KBM-7 (cell line): ENCODE results near the gene CHID1.

ENCODE experiments used
- DNase-seq: peaks from one replicate; pipeline ENCODE4 v3.0.0-alpha.2; 2015
- in situ Hi-C: fragments of 300-500 bp; cut with MboI; formaldehyde crosslinking; loops from 2 replicates; pipeline ENCODE4 v1.14.3; 2020; ENCODE audit warnings: low sequenced_read_pairs, low pct_unique_long_range_greater_than_20kb, mixed read lengths

Gene CHID1

GRCh38 chr11:910589-911030 is at the start of gene CHID1:
Gene CHID1, minus strand, starts transcription at chr11:910810. Its CDS starts 5,994 bp downstream, at chr11:904816.
- in situ Hi-C loops = no loop called here
- DNase-seq = peak; percentile 92

GRCh38 chr11:959608-960007 is 49.0 kb upstream of the CHID1 start:
- in situ Hi-C loops = no loop called here
- no peak for DNase-seq

- no peak for DNase-seq
- in situ Hi-C loops = no loop called here
These were observed 48.4 kb upstream of the CHID1 start for GRCh38 chr11:959027-959426.

GRCh38 chr11:958101-958500 is 47.5 kb upstream of the CHID1 start:
- in situ Hi-C loops = no loop called here
- no peak for DNase-seq

- in situ Hi-C loops = no loop called here
- DNase-seq = no peak
These were observed 46.8 kb upstream of the CHID1 start for GRCh38 chr11:957212-957920.

- in situ Hi-C loops = no loop called here
- no peak for DNase-seq
These were observed 44.8 kb upstream of the CHID1 start for GRCh38 chr11:955154-956063.

GRCh38 chr11:954392-955153 is 44.0 kb upstream of the CHID1 start:
- in situ Hi-C loops = no loop called here
- peak; percentile 42 for DNase-seq

GRCh38 chr11:953512-953911 is 42.9 kb upstream of the CHID1 start:
- in situ Hi-C loops = no loop called here
- no peak for DNase-seq

- in situ Hi-C loops = no loop called here
- DNase-seq = no peak
These were observed 42.1 kb upstream of the CHID1 start for GRCh38 chr11:952406-953385.

- in situ Hi-C loops = no loop called here
- no peak for DNase-seq
These were observed 40.9 kb upstream of the CHID1 start for GRCh38 chr11:951507-951906.

GRCh38 chr11:947744-948143 is 37.1 kb upstream of the CHID1 start:
- in situ Hi-C loops = no loop called here
- no peak for DNase-seq

- in situ Hi-C loops = no loop called here
- DNase-seq = peak; percentile 34
These were observed 35.4 kb upstream of the CHID1 start for GRCh38 chr11:945986-946385.

- in situ Hi-C loops = no loop called here
- no peak for DNase-seq
These were observed 34.3 kb upstream of the CHID1 start for GRCh38 chr11:944711-945470.

- in situ Hi-C loops = no loop called here
- DNase-seq = no peak
These were observed 32.2 kb upstream of the CHID1 start for GRCh38 chr11:942823-943222.

- in situ Hi-C loops = no loop called here
- no peak for DNase-seq
These were observed 30.0 kb upstream of the CHID1 start for GRCh38 chr11:940496-941135.

- no peak for DNase-seq
- in situ Hi-C loops = no loop called here
These were observed 27.2 kb upstream of the CHID1 start for GRCh38 chr11:937841-938261.

- no peak for DNase-seq
- in situ Hi-C loops = no loop called here
These were observed 25.6 kb upstream of the CHID1 start for GRCh38 chr11:936199-936598.
